Gastroesophageal sphincter (tissue), 3 donors: ENCODE results near the gene SERPINB5.

ENCODE experiments used
- CTCF ChIP-seq, 4 experiments: fragments of 200-600 bp in 2 of 4; fragments of 450-650 bp in 2 of 4; sonication (generic) in 1 of 4; IDR thresholded peaks; one replicate each; pipeline ENCODE4 v1.5.1; 2017 to 2019; ENCODE audit warnings: antibody characterized with exemption in 4 of 4, mild to moderate bottlenecking in 2 of 4, moderate library complexity in 2 of 4
- POLR2A ChIP-seq, 2 donors: fragments of 450-650 bp; IDR thresholded peaks; one replicate each; pipeline ENCODE4 v1.6.1; 2017; ENCODE audit warnings: antibody characterized with exemption in 2 of 2, mild to moderate bottlenecking in 2 of 2, moderate library complexity in 1 of 2

DNA sequence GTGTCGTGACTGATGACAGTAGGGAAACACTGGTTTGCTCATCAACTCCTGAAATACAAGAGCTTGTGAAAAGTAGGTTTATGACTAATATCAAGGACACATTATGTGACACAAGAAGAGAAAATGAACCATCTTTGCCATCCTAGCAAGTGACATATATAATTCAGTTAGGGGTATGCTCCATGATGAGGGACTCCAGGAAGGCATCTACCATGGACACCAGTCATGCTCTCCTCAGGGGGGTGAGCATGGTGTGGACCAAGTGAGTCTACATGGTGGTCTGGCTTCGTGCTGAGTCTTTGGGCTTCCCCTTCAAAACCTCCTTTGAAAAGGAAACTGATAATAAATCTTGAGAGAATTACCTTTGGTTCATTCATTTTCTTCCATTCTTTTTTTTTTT, 11.7 kb upstream of the SERPINB5 start:
- TF ChIP-seq CTCF (IDR thresholded peaks at IDR 0.05) (no peak), POLR2A (IDR thresholded peaks at IDR 0.05) (no peak)
